WI38 (cell line): Measurements from ENCODE around the gene RNF26.

Experiments used
- H3K4me3 ChIP-seq: 2 replicates; pipeline ENCODE4 v1.5.1; 2011; ENCODE audit warnings: low read depth, mild to moderate bottlenecking, control low read depth, low read length
- CTCF ChIP-seq: IDR thresholded peaks from 2 replicates; pipeline ENCODE4 v1.5.1; 2012; ENCODE audit warnings: low read depth, mild to moderate bottlenecking, control low read depth, low read length

RNF26 gene

GRCh38 chr11:119334174-119334930 is at the start of gene RNF26:
Gene RNF26 (plus strand): TSS chr11:119334527. CDS start chr11:119335123, 596 bp downstream.
- H3K4me3 ChIP-seq: peak within 1 kb of the TSS; percentile 89
- TF ChIP-seq CTCF: no peak

- no peak for TF ChIP-seq CTCF
- no peak overlapping the region for H3K4me3 ChIP-seq
Measured at GRCh38 chr11:119285431-119285830, 48.9 kb upstream of the RNF26 start.

GRCh38 chr11:119288219-119288618 is 46.1 kb upstream of the RNF26 start:
- no peak for TF ChIP-seq CTCF
- H3K4me3 ChIP-seq: no peak overlapping the region

- TF ChIP-seq CTCF: no peak
Measured at GRCh38 chr11:119290894-119291497, 43.3 kb upstream of the RNF26 start.

GRCh38 chr11:119293461-119293860 is 40.9 kb upstream of the RNF26 start:
- TF ChIP-seq CTCF: no peak

More at GRCh38 chr11:119290894-119291497, 43.3 kb upstream of the RNF26 start:
- no peak overlapping the region for H3K4me3 ChIP-seq

GRCh38 chr11:119295178-119295577 is 39.1 kb upstream of the RNF26 start:
- H3K4me3 ChIP-seq: no peak overlapping the region
- TF ChIP-seq CTCF: no peak

More at GRCh38 chr11:119293461-119293860, 40.9 kb upstream of the RNF26 start:
- H3K4me3 ChIP-seq: no peak overlapping the region

- H3K4me3 ChIP-seq: no peak overlapping the region
- TF ChIP-seq CTCF: no peak
Measured at GRCh38 chr11:119297938-119298337, 36.4 kb upstream of the RNF26 start.
